NCI-H1105 treated with DMSO at 0.1 percent for 48 hours (cell line): ENCODE measurements around the gene MMP24OS.

Source experiments
- DNase-seq: peaks from one replicate; lab custom pipeline; 2025; lab: John Stamatoyannopoulos, UW

Gene MMP24OS

GRCh38 chr20:35291654-35292503 lies 14.0 kb upstream of the MMP24OS start, which contains the start of gene FAM83C:
FAM83C (minus strand) TSS chr20:35292425; CDS start chr20:35292304, 121 bp downstream.
- no peak for DNase-seq

- DNase-seq: no peak
Observed at GRCh38 chr20:35290887-35291417, 13.0 kb upstream of the MMP24OS start.

GRCh38 chr20:35290186-35290886 lies 12.4 kb upstream of the MMP24OS start:
- no peak for DNase-seq

- no peak for DNase-seq
Observed at GRCh38 chr20:35288325-35289060, 10.6 kb upstream of the MMP24OS start.

- DNase-seq: no peak
Observed at GRCh38 chr20:35287509-35288324, 9.8 kb upstream of the MMP24OS start.

GRCh38 chr20:35286899-35287508 lies 9.1 kb upstream of the MMP24OS start:
- no peak for DNase-seq

- no peak for DNase-seq
Observed at GRCh38 chr20:35286077-35286898, 8.4 kb upstream of the MMP24OS start.

- DNase-seq: no peak
Observed at GRCh38 chr20:35285806-35286076, 7.8 kb upstream of the MMP24OS start.

- DNase-seq: no peak
Observed at GRCh38 chr20:35284992-35285805, 7.3 kb upstream of the MMP24OS start.

- peak; percentile 83 for DNase-seq
Observed at GRCh38 chr20:35284267-35284991, 6.5 kb upstream of the MMP24OS start, which contains the start of gene EIF6. EIF6 (minus strand) TSS chr20:35284772; CDS start chr20:35284487, 285 bp downstream.

- no peak for DNase-seq
Observed at GRCh38 chr20:35283441-35284266, 5.7 kb upstream of the MMP24OS start.

GRCh38 chr20:35281506-35282101 lies 3.7 kb upstream of the MMP24OS start:
- DNase-seq: no peak

GRCh38 chr20:35280523-35280922 lies 2.6 kb upstream of the MMP24OS start:
- DNase-seq: no peak

GRCh38 chr20:35279533-35280174 lies 1.7 kb upstream of the MMP24OS start:
- DNase-seq: no peak

- DNase-seq: no peak
Observed at GRCh38 chr20:35279040-35279439, 1.1 kb upstream of the MMP24OS start.

- no peak for DNase-seq
Observed at GRCh38 chr20:35277127-35277526, 795 bp downstream of the MMP24OS start.

- no peak for DNase-seq
Observed at GRCh38 chr20:35276408-35276807, 1.5 kb downstream of the MMP24OS start.
